Panc1 (cell line): ENCODE measurements around the gene UBE2V1. TPM values are rescaled to one million over a fixed set of nuclear protein-coding genes. Genes with fewer than 3 reads are reported as not detected.

Experiments used
- ATAC-seq: fragments of 200-7000 bp; cut with Tn5 transposase; 2 replicates; pipeline ENCODE4 v1.9.1; 2020; ENCODE audit warnings: mild to moderate bottlenecking, moderate library complexity
- BruUV-seq: library from RNA; stranded (reverse); fragments of 400-500 nt; replicated peaks from 2 replicates; lab custom pipeline; 2021; lab: Mats Ljungman, UMichigan
- CTCF ChIA-PET: fragments of 300-600 bp; sonication (Branson Sonifier 250); formaldehyde crosslinking; loops from one replicate; lab custom pipeline; 2022; ENCODE audit warnings: antibody characterized with exemption; lab: Charles Lee
- POLR2A ChIA-PET: fragments of 300-600 bp; sonication (Branson Sonifier 250); formaldehyde crosslinking; loops from one replicate; lab custom pipeline; 2022; ENCODE audit warnings: antibody characterized with exemption; lab: Charles Lee
- DNase-seq: peaks from one replicate; pipeline ENCODE4 v3.0.0-alpha.2; 2010; ENCODE audit warnings: low read depth, low spot score
- H3K27ac ChIP-seq: 2 replicates; pipeline ENCODE4 v1.5.1; 2011; ENCODE audit warnings: mild to moderate bottlenecking, low read length, inconsistent platforms
- H3K27me3 ChIP-seq: fragments of 200-500 bp; sonication (Bioruptor generic); 2 replicates; pipeline ENCODE4 v1.6.0; 2014; ENCODE audit warnings: low read length, inconsistent platforms; ENCODE audit not compliant: control insufficient read depth, insufficient read depth
- H3K36me3 ChIP-seq: fragments of 200-500 bp; sonication (Bioruptor generic); 2 replicates; pipeline ENCODE4 v1.5.1; 2014; ENCODE audit warnings: inconsistent platforms, mild to moderate bottlenecking, low read length, moderate library complexity; ENCODE audit not compliant: control insufficient read depth, insufficient read depth
- H3K4me1 ChIP-seq: 2 replicates; pipeline ENCODE4 v1.5.1; 2011; ENCODE audit warnings: inconsistent platforms, mild to moderate bottlenecking, low read length, moderate library complexity; ENCODE audit not compliant: control insufficient read depth, insufficient read depth
- H3K4me3 ChIP-seq, 2 experiments: 2 replicates each; pipeline ENCODE4 v1.5.1; 2011 to 2012; ENCODE audit warnings: low read depth in 2 of 2, low read length in 2 of 2, mild to moderate bottlenecking in 2 of 2, inconsistent platforms in 1 of 2, moderate library complexity in 1 of 2
- H3K9me3 ChIP-seq: fragments of 200-500 bp; sonication (Bioruptor generic); 2 replicates; pipeline ENCODE4 v1.5.1; 2014; ENCODE audit warnings: low read depth, mild to moderate bottlenecking, inconsistent platforms, low read length, moderate library complexity; ENCODE audit not compliant: control insufficient read depth, insufficient read depth
- CTCF ChIP-seq: fragments of 450-650 bp; IDR thresholded peaks from 2 replicates; pipeline ENCODE4 v1.5.1; 2017; ENCODE audit warnings: mild to moderate bottlenecking
- POLR2AphosphoS5 ChIP-seq: IDR thresholded peaks from 2 replicates; pipeline ENCODE4 v1.6.1; 2012; ENCODE audit warnings: mild to moderate bottlenecking, low read depth, low read length, moderate library complexity
- REST ChIP-seq, 2 experiments: IDR thresholded peaks; 2 replicates each; pipeline ENCODE4 v1.6.1; 2011 to 2012; ENCODE audit warnings: low read depth in 2 of 2, control low read depth in 1 of 2, low read length in 1 of 2, mild to moderate bottlenecking in 1 of 2, moderate library complexity in 1 of 2; ENCODE audit not compliant: insufficient read depth in 1 of 2
- SIN3A ChIP-seq: IDR thresholded peaks from 2 replicates; pipeline ENCODE4 v1.6.1; 2012; ENCODE audit warnings: low read depth, mild to moderate bottlenecking, low read length, moderate library complexity, borderline replicate concordance; ENCODE audit not compliant: insufficient read depth
- TCF7L2 ChIP-seq: IDR thresholded peaks from 2 replicates; pipeline ENCODE4 v1.6.1; 2011; ENCODE audit warnings: mild to moderate bottlenecking, low read depth, low read length, inconsistent platforms
- in situ Hi-C: cut with HindIII; loops from 2 replicates; pipeline ENCODE4 v1.10.0; 2016; ENCODE audit warnings: low sequenced_read_pairs, low pct_unique_long_range_greater_than_20kb
- intact Hi-C: fragments of 100-400 bp; cut with micrococcal nuclease; formaldehyde crosslinking; loops from one replicate; pipeline ENCODE4 v1.10.0; 2022; ENCODE audit not compliant: unreplicated experiment
- total RNA-seq: library from RNA; stranded (reverse); gene quantifications from one replicate; pipeline ENCODE4 v1.2.1, GENCODE V29; 2021; ENCODE audit not compliant: unreplicated experiment

UBE2V1 gene
- total RNA-seq, 1 experiment from 2014 or later = 115 TPM

GRCh38 chr20:50067461-50067860, 45.5 kb downstream of the UBE2V1 start:
- no peak for DNase-seq
- in situ Hi-C loops (no loop called here), intact Hi-C loops (no loop called here)
- no TSS peak for BruUV-seq
- H3K36me3 ChIP-seq = no peaks in the 10 kb centered on the region
- no peaks in the 10 kb centered on the region for H3K9me3 ChIP-seq
- no peak overlapping the region for H3K4me3 ChIP-seq
- no peak overlapping the region for H3K27ac ChIP-seq
- H3K27me3 ChIP-seq = no peaks in the 10 kb centered on the region
- H3K4me1 ChIP-seq = 0 out of 2 replicates have a peak, but pooled peaks cover 6% of the 10 kb centered on the region
- ChIA-PET CTCF (no interaction called here), POLR2A (no interaction called here)
- ATAC-seq = no peak
- no peak for TF ChIP-seq CTCF
- TF ChIP-seq TCF7L2 = no peak
- TF ChIP-seq POLR2AphosphoS5 = no peak
- no peak for TF ChIP-seq SIN3A
- no peak for TF ChIP-seq REST (IDR thresholded peaks at IDR 0.05; ENCODE audit: insufficient read depth in 1 of 2, low read depth in 2 of 2, low read length in 1 of 2)

- no peak overlapping the region for H3K27ac ChIP-seq
These were observed 45.9 kb downstream of the UBE2V1 start for GRCh38 chr20:50067018-50067417.

More at GRCh38 chr20:50067018-50067417, 45.9 kb downstream of the UBE2V1 start:
- in situ Hi-C loops = no loop called here
- intact Hi-C loops = no loop called here
- BruUV-seq = no TSS peak
- TF ChIP-seq REST (IDR thresholded peaks at IDR 0.05; ENCODE audit: insufficient read depth in 1 of 2, low read depth in 2 of 2, low read length in 1 of 2) (no peak), SIN3A (no peak), TCF7L2 (no peak), POLR2AphosphoS5 (no peak), CTCF (no peak)
- DNase-seq = no peak
- Histone ChIP-seq H3K27me3 (no peaks in the 10 kb centered on the region), H3K4me1 (0 out of 2 replicates have a peak, but pooled peaks cover 6% of the 10 kb centered on the region), H3K36me3 (no peaks in the 10 kb centered on the region), H3K9me3 (no peaks in the 10 kb centered on the region), H3K4me3 (no peak overlapping the region)
- ChIA-PET CTCF (interaction anchor here (0.6 kb wide), 1 partner anchor 78 kb away, joined by 6 read pairs; no protein-coding TSS in a partner anchor), POLR2A (no interaction called here)
- no peak for ATAC-seq
